ENCODE measurements around the gene TBKBP1. TPM values are rescaled to one million over a fixed set of nuclear protein-coding genes. Genes with fewer than 3 reads are reported as not detected.
A peak's percentile ranks its signal among the peaks of the same experiment; 100 is the strongest.

TBKBP1 gene
- total RNA-seq, 2 experiments from 2014 or later, result 2.4 to 3.0 TPM

DNA sequence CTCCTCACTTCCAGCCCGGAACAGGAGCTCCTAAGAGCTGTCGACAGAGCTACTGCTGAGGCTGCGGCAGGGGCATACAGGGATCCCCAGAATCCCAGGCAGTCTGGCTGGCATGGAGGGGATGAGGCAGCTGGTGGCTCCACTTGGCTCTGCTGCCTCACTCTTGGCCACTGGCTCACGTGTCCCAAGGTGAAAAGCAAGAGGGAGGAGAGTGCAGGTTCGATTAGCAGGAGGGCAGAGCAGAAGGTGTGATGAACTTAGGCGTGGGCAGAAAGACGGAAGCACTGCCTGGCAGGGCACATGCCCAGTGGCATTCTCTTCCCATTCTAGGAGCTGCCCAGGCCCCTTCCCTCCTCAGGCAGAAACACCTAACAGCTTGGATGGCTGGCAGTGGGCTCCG is 27.8 kb downstream of the TBKBP1 start:
- no peak overlapping the region for H3K27ac Mint-ChIP-seq
- H3K4me3 Mint-ChIP-seq, result no peak overlapping the region
- H3K27me3 Mint-ChIP-seq, result peaks cover 32% of the 10 kb centered on the region
- TF ChIP-seq, protein P1, sequence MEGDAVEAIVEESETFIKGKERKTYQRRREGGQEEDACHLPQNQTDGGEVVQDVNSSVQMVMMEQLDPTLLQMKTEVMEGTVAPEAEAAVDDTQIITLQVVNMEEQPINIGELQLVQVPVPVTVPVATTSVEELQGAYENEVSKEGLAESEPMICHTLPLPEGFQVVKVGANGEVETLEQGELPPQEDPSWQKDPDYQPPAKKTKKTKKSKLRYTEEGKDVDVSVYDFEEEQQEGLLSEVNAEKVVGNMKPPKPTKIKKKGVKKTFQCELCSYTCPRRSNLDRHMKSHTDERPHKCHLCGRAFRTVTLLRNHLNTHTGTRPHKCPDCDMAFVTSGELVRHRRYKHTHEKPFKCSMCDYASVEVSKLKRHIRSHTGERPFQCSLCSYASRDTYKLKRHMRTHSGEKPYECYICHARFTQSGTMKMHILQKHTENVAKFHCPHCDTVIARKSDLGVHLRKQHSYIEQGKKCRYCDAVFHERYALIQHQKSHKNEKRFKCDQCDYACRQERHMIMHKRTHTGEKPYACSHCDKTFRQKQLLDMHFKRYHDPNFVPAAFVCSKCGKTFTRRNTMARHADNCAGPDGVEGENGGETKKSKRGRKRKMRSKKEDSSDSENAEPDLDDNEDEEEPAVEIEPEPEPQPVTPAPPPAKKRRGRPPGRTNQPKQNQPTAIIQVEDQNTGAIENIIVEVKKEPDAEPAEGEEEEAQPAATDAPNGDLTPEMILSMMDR (IDR thresholded peaks at IDR 0.05), result no peak
- CTCF ChIA-PET, result interaction anchor here (2.6 kb wide), 1 partner anchor 11 kb away, joined by 8 read pairs; the partner anchor contains the start of gene TBX21
- no peaks in the 10 kb centered on the region for H3K9me3 Mint-ChIP-seq
- Histone ChIP-seq H3K4me3 (ENCODE audit: low read length) (no peak overlapping the region), H3K27me3 (ENCODE audit: control insufficient read depth in 1 of 2, insufficient read depth in 2 of 2, low read length in 2 of 2) (peaks cover 0 to 6% of the 10 kb centered on the region in 2 experiments), H3K4me1 (ENCODE audit: insufficient read depth, low read length) (peaks cover 72% of the 10 kb centered on the region), H3K27ac (ENCODE audit: low read depth in 1 of 2, low read length in 2 of 2) (no peak overlapping the region), H3K36me3 (ENCODE audit: insufficient read depth, low read length) (no peaks in the 10 kb centered on the region), H3K9me3 (ENCODE audit: control insufficient read depth in 1 of 2, insufficient read depth in 1 of 2, low read length in 2 of 2) (no peaks in the 10 kb centered on the region)
- no peaks in the 10 kb centered on the region for H3K36me3 Mint-ChIP-seq (ENCODE audit: low read depth)
- POLR2A ChIA-PET, result interaction anchor here (1.1 to 1.4 kb wide), 2 partner anchors 15 to 27 kb away, joined by 3 read pairs; no protein-coding TSS in a partner anchor
- ATAC-seq (ENCODE audit: poor library complexity) (no peak), DNase-seq (no peak)
- intact Hi-C loops (cut with DNase I, micrococcal nuclease), result no loop called here
- H3K4me1 Mint-ChIP-seq (ENCODE audit: low read depth), result peaks cover 52% of the 10 kb centered on the region

DNA sequence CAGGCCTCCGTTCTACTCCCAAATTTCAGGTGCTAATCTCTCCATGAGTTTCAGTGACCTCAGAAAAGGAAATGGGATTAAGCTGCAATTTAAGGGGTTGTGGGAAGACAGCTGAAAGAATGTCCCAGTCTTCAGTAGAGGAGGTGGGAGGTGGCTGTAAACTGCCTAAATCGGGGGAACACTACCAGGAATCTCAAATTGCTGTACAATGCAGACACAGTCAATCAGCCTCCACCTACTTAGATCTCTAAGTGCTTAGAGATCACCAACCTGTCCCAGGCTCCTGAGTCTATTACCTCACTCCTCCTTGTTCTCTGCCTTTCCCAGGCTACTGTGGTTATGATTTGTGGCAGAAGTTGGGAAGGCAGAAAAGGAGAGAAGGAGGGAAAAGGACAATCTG is 30.7 kb downstream of the TBKBP1 start:
- ATAC-seq (ENCODE audit: poor library complexity) (no peak), DNase-seq (no peak)
- Mint-ChIP-seq H3K27ac (no peak overlapping the region), H3K36me3 (ENCODE audit: low read depth) (no peaks in the 10 kb centered on the region), H3K9me3 (no peaks in the 10 kb centered on the region), H3K27me3 (peaks cover 32% of the 10 kb centered on the region), H3K4me1 (ENCODE audit: low read depth) (peaks cover 26% of the 10 kb centered on the region), H3K4me3 (no peak overlapping the region)
- intact Hi-C loops (cut with DNase I, micrococcal nuclease), result no loop called here
- H3K27ac ChIP-seq (ENCODE audit: low read depth in 1 of 2, low read length in 2 of 2), result no peak overlapping the region
- no peaks in the 10 kb centered on the region for H3K36me3 ChIP-seq (ENCODE audit: insufficient read depth, low read length)
- TF ChIP-seq, protein P1 (IDR thresholded peaks at IDR 0.05), result no peak
- ChIA-PET CTCF (no interaction called here), POLR2A (no interaction called here)
- H3K27me3 ChIP-seq (ENCODE audit: control insufficient read depth in 1 of 2, insufficient read depth in 2 of 2, low read length in 2 of 2), result peaks cover 0 to 6% of the 10 kb centered on the region in 2 experiments
- H3K4me1 ChIP-seq (ENCODE audit: insufficient read depth, low read length), result peaks cover 57% of the 10 kb centered on the region
- no peaks in the 10 kb centered on the region for H3K9me3 ChIP-seq (ENCODE audit: control insufficient read depth in 1 of 2, insufficient read depth in 1 of 2, low read length in 2 of 2)
- H3K4me3 ChIP-seq (ENCODE audit: low read length), result no peak overlapping the region

DNA sequence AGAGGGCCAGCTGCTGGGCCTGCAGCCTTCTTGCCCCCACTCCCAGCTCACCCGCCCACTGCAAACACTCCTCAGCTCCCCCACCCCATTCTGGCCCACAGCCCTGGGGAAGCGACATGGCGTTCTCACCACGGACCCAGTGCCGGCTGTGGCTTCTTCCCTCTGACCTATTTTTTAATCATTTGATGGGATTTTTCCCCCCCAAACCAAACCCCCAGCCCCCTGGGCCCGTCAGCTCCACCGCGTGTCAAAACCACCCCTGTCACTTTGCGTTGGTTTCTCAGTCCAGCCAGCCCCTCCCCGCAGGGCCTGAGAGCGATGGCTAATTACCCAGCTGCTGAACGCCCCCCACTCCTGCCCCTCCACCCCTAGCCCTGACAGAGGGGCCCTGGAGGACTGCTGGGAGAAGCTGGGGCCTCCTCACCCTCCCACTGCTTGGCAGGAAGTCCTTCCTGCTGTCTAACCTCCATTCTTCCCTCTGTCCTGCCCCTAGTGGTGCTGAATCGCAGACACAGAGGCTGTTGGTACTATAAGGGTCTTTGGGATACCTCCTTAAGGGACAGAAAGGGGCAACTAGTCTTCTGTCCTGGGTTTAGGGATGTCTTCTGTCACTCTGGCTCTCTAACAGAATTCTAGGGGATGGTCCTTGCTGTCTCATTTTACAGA is 31.6 kb downstream of the TBKBP1 start:
- ChIA-PET CTCF (no interaction called here), POLR2A (no interaction called here)
- TF ChIP-seq, protein P1 (IDR thresholded peaks at IDR 0.05), result no peak
- DNase-seq, result peak in 1 of 14 experiments; percentile 0
- H3K4me3 Mint-ChIP-seq, result no peak overlapping the region
- no peak overlapping the region for H3K27ac Mint-ChIP-seq
- ATAC-seq (ENCODE audit: poor library complexity), result no peak
- peaks cover 17% of the 10 kb centered on the region for H3K4me1 Mint-ChIP-seq (ENCODE audit: low read depth)
- no peaks in the 10 kb centered on the region for H3K9me3 Mint-ChIP-seq
- no peaks in the 10 kb centered on the region for H3K36me3 ChIP-seq (ENCODE audit: insufficient read depth, low read length)
- peaks cover 26% of the 10 kb centered on the region for H3K27me3 Mint-ChIP-seq
- H3K4me1 ChIP-seq (ENCODE audit: insufficient read depth, low read length), result peaks cover 54% of the 10 kb centered on the region
- H3K27ac ChIP-seq (ENCODE audit: low read depth in 1 of 2, low read length in 2 of 2), result no peak overlapping the region
- no peaks in the 10 kb centered on the region for H3K9me3 ChIP-seq (ENCODE audit: control insufficient read depth in 1 of 2, insufficient read depth in 1 of 2, low read length in 2 of 2)
- no peak overlapping the region for H3K4me3 ChIP-seq (ENCODE audit: low read length)
- peaks cover 0 to 6% of the 10 kb centered on the region in 2 experiments for H3K27me3 ChIP-seq (ENCODE audit: control insufficient read depth in 1 of 2, insufficient read depth in 2 of 2, low read length in 2 of 2)
- intact Hi-C loops (cut with DNase I, micrococcal nuclease), result no loop called here
- no peaks in the 10 kb centered on the region for H3K36me3 Mint-ChIP-seq (ENCODE audit: low read depth)
